Urothelium cell line (cell line): Measurements from ENCODE around the gene MCC.

Experiments used
- DNase-seq: peaks from one replicate; pipeline ENCODE4 v3.0.0; 2011; ENCODE audit warnings: low spot score, mixed read lengths
- FAIRE-seq: peaks from 2 replicates; lab custom pipeline; 2011; peaks lifted over from hg19 to GRCh38; lab: Jason Lieb, UNC

The MCC gene

DNA sequence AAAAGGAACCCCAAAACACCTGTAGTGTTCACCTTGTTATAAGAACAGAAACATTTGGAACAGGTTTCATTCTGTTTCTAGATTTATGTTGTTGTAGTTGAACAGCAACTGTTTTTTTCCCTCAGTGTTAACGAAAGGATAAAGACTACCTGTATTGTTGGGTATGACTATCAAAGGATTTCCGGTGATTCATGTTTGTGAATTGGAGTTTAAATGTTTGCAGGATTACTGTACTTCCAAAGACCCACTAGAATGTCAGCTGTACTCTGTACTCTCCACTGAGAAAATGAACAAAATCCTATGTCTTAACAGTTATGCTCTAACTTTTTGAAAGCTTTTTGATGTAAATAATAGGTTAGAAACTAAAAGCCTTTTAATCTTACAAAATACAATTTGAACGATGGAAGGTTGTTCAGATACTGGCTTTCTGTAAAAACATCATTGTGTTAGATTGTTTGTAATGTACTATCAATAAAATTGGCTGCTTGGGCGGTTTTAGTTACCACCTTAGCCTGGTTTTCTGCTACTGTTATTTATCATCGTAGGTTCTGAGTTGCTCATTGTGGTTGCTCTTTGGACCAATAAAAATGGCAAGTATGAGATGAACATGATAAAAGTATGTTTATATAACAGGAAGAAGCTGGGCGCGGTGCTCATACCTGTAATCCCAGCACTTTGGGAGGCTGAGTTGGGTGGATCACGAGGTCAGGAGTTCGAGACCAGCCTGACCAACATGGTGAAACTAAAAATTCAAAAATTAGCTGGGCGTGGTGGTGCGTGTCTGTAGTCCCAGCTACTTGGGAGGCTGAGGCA lies 467.6 kb downstream of the MCC start:
- FAIRE-seq (no peak), DNase-seq (peak; percentile 57)

DNA sequence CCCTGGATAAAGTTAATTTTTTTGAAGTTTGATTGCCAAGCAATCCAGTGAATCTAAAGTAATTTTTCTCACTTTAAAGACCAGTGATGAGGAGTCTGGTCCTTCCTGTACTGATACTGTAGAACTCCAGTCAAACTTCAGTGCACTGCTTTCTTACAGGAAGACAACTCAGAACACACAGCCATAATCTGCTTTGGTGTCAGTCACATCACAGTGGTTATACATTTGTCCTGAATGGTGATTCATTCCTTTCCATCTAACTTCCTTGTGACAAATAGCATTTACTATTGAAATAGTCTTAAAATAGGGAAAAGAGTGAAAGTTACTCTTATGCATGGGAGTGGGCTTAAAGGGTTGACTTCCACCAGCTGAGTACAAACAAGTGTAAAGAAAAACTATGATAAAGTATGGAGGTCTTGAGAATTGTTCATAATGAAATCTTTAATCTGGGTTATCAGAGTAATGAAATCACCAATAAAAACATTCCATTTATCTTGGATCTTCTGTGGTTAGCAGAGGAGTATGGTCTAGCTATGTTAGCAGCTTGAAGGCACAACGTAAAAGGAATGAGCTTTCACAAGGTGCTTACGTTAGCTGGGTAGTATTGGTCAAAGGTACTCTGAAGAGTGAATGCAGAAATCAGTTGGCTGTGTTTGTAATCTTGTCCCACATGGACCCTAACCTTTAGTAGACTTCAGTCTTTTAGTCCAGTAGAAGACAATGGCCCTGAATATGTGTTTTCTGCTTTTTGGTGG lies 470.2 kb downstream of the MCC start:
- DNase-seq, result no peak
- no peak for FAIRE-seq

DNA sequence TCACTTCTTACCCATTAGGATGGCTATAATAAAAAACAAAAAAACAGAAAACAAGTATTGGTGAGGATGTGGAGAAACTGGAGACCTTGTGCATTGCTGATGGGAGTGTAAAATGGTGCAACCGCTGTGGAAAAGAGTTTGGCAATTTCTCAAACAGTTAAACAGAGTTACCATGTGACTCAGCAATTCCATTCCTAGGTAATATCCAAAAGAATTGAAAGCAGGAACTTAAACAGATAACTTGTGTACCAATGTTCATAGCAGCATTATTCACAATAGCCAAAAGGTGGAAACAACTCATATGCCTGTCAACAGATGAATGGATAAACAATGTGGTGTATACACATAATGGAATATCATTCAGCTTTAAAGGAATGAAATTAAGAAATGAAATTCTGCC lies 482.8 kb downstream of the MCC start:
- FAIRE-seq (no peak), DNase-seq (no peak)

DNA sequence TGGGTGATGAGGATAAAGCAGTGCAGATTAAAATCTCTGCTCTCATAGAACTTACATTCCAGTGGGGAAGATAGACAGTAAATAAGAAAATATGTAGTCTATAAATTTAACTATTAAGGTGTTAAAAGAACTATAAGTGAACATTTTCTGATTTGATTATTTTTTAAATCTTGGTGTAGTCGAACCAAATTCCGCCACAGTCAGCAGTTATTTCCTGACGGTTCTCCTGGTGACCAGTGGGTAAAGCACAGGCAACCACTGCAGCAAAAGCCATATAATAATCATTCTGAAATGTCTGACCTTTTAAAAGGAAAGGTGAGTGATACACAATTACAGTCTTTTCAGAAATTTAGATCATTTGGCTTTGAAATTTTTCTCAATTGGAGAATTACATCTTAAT lies 484.5 kb downstream of the MCC start:
- no peak for FAIRE-seq

DNA sequence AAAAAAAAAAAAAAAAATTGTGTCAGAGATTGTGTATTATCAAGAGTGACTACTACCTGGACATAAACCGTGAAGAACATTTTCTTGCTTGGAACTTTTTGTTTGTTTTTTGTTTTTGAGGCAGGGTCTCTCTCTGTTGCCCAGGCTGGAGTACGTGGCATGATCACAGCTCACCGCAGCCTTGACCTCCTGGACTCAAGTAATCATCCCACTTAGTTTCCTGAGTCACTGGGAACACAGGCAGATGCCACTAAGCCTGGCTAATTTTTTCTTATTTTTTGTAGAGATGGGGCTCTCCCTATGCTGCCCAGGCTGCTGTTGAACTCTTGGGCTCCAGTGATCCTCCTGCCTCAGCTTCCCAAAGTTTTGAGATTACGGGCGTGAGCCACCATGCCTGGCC lies 485.8 kb downstream of the MCC start:
- FAIRE-seq, result no peak
- no peak for DNase-seq

More for the DNA sequence above, 484.5 kb downstream of the MCC start:
- no peak for DNase-seq

DNA sequence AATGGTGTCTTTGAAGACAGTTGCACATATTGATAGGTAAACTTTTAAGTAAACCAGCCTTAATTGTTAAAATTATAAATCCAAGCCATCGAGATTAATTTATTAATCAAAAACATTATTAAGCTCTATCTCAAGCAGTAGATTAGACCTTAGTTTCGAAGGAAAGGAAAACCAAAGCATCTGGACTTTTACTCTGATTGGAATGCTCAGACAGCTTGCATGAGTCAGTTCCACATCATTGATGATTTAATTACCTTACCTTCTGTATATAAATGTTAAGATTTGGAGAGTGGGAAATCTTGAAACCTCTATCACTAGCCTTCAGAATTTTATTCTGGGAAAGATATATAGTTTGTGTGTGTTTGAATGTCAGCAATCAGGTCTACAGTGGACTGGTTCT lies 487.8 kb downstream of the MCC start:
- no peak for DNase-seq
- no peak for FAIRE-seq

DNA sequence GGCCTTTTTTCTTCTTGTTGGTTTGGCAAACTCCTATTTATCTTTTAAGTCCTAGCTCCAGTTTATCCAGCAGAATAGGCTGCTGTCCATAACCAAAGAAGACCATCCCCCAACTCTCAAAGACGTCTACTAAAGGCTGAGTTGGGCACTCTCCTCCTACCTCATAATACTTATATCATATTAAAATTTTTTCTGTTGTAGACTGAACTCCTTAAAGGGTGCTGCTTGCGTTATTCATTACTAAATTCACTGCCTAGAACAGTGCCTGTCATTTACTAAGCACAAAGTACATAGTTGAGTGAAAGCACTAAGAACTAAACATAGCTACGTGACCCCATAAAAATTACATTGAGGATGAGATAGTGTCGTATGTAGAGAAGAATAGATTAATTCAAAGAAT lies 490.0 kb downstream of the MCC start:
- FAIRE-seq, result no peak
- DNase-seq, result no peak

DNA sequence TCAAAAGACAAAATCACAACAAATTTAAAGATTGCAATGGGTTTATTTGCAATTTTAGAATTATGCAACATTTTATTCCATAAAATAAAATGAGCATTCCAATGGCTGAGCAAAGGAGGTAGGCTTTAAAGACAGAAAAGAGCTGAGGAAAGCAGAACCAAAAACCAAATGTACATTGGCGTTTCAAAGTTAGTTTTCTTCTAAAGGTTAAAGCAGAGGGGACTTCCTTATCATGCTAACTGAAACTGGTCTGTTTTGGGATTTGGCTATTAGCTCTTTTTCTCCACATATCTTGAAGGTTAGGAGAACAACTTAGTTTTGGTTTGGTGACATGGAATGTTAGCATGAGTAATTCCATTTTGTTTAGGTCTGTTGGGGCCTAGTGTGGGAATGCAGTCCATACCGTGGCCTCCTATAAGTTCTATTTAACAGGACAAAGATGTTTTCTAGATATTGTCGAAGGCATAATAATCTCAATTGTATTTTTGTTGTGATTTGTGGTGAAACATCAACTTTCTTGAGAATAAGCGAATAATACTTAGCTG lies 491.4 kb downstream of the MCC start:
- no peak for FAIRE-seq
- DNase-seq, result no peak

DNA sequence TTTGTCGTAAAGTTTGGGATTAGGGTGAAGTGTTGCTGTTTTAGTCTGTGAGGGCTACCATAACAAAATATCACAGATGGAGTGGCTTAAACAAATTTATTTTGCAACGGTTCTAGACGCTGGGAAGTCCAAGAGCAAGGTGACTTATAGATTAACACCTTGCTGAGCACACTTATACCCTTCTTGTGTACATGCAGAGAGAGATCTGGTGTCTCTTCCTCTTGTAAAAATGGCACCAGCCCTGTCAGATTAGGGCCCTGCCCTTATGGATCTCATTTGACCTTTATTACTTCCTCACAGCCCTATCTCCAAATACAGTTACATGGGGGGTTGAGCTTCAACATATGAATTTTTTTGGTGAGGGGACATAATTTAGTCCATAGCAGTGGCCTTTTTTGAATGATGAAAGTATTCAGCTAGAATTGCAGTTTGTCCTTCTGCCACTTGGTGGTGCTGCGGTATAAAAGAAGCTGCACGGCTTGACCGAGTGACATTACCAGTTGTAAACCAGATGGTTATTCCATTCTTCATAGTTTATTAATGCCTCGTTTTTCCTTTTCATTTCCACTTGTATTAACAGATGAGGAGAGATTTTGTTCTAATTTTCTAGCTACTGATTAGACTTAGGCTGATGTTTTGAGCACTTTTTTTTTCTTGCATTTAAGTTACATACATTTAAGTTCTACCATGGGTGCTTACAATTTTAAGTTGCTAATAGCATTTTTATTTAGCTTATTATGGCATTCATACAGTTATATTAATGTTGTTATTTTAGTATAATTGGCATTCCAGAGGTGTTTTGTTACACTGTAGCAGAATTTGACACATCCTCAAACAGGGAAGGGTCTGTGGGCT lies 492.3 kb downstream of the MCC start:
- DNase-seq (peak; percentile 59), FAIRE-seq (no peak)

DNA sequence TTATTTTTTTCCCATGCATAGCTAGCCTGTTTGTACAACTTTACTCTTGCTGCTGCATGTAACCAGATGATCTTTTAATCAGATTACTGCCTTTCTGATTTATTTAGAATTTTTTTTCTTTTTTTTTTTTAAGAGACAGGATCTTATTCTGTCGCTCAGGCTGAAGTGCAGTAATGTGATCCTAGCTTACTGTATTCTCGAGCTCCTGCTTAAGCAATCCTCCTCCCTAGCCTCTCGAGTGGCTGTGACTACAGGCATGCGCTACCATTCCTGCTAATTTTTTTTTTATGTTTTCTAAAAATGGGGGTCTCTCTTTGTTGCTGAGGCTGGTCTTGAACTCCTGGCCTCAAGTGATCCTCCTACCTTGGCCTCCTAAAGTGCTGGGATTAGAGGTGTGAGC lies 502.0 kb downstream of the MCC start:
- FAIRE-seq, result no peak
- no peak for DNase-seq

DNA sequence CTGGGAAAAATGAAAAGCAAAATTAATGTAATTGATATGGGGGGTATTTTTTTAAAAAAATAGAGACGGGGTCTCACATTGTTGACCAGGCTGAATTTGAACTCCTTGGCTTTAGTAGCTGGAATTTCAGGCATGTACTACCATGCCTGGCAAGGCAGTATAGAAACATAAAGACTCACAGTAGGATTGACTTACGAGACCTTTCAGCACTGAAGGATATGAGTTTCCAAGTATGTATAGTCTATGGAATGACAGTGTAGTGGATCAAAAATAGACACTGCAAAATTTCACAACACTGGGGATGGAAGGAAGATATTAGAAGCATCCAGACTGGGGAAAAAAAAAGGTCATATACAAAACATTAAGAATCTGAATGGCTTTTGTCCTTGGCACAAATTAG lies 504.9 kb downstream of the MCC start:
- DNase-seq (no peak), FAIRE-seq (no peak)

DNA sequence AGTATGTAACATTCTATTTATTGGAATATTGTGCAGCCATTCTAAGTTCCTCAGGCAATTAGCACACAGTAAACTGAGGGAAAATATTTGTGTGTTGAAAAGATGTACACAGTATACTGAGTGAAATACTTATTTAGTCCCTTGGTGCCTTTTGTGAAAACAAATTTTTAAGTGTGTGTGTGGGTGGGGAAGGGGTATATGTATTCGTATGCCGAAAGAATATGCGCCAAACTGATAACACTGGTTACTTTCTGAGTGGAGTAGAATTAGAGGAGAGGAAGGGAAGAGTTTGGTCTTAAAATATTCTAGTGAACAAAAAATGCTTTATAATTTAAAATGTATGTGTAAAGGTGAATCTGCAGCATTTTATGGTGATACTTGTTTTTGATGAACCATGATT lies 508.5 kb downstream of the MCC start:
- DNase-seq (no peak), FAIRE-seq (no peak)

DNA sequence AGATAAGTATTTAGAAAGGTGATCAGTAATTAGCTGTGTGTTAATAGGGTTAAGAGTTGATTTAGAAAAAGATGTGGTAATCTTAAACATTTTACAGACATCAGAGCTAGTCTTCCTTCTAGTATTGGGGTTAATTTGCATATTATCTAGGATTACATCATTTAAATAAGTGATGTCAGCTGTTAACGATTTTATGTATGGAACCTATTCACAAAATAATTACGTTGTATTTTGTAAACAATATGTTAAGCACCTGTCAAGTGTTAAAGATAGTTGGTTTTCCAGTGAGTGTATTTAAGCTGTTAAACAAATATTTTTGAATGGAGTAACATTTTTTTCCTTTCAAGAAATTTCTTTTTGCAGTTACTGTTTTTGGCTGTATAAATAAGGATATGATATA lies 509.4 kb downstream of the MCC start:
- FAIRE-seq (no peak), DNase-seq (no peak)

DNA sequence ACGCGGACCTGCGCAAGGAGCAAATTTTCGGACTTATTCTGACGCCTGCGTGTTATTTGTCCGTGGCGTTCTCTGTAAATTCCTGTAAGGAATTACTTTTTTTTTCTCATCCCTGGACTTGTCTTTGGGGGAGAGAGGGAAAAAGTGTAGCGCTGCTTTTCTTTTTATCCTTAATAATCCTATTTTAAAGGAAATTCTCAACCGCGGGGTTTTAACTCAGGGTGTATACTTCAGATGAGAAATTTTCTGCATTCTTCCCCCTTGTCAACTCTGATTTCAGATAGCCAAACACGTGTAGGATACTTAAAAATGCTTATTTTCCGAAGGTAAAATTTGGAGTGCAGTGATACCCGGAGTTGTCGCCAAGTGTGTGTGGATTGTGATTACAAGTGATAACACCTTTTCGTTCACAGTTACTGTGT lies 510.8 kb downstream of the MCC start:
- DNase-seq, result no peak
- no peak for FAIRE-seq

DNA sequence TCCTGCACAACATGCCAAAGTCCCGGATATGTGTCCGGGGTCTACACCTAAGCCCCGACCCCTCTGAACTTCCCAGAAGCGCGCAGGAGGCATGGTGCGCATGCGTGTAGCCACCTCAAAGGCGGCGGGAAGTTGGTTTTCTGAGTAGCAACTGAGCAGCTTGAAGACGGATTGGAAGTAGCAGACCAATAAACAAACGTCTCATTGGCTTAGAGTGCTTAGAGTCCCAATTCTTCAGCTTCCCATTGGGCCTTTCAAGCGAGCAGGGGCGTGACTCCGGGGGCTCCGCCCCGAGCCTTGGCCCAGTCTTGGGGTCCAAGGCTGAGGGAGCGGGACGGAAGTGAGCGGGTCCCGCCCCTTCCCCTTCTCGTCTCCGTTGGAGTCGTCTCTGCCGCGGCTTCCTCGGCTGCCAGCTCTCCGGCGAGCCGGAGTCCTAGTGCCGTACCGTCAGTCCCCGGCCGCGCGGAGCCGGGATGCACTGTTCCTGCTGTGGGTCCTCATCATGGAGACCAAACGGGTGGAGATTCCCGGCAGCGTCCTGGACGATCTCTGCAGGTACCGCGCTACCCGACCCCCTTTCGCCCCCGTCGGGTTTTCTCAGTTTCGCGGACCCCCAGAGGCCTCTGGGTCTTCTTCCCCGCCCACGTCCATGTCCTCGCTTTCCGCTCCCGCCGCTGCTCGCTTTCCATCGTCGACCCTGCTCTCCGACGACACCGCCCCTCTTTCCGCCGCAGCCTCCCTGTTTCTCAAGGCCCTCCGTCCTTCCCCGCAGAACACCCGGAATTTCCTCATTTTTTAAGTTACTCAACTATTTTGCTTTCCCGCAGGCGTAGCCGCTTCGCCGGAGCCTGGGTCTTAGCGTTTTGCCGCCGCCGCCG lies 511.6 kb downstream of the MCC start, which contains the start of gene DCP2:
Gene DCP2, plus strand, starts transcription at position 367 of the 878 bp plus-strand sequence. Its CDS starts 136 bp downstream, at position 503.
- no peak for FAIRE-seq

DNA sequence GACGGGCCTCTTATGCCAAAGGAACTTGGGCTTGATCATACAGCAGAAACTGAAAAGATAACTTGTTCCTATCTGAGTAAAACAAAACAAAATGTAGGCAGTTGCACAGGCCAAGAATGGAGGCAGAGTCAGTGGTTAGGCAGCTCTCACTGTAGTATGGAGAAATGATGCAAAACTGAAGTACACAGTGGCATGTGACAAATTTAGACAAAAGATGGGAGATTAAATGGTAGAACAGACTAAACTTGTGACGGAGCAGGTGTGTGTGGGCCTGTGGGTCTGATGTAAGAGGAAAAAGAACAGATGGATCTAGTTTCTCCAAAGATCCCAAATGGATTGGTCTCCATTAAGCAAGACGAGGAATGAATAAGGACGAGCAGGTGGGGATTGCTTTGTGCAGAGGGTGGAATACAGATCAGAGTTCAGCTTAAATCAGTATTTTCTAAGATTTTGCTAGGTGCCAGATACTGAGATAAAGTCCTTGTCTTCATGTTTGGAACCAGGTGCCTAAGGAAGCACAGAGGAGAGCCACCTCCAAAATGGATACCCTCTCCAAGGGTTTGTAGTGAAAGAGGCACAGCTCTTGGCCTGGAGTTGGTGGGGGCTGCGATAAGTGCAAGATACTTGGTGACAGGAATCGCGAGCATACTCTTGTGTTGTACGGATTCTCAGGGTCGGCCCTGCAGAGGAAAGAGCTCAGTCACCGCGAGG lies 512.4 kb downstream of the MCC start:
- DNase-seq (no peak), FAIRE-seq (no peak)

More for the DNA sequence above, 511.6 kb downstream of the MCC start, which contains the start of gene DCP2:
- DNase-seq, result peak; percentile 98

DNA sequence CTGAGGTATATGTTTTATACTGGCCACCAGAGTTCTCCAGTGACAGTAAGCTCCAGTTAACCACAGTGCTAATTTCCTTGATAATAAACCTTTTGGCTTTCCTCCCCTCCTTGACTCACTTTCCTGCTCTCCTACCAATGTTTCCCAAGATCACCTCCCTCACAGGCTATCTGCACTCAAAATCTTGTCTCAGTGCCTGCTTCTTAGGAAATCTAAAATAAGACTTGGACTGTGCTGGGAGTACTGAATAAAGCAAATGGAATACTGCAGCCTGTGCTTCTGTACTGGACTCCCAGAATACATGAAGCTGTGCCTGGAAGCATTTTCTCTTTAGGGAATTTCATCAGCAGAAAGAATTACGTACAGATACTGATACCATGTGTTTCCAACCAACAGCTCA lies 513.4 kb downstream of the MCC start:
- no peak for FAIRE-seq
- no peak for DNase-seq

DNA sequence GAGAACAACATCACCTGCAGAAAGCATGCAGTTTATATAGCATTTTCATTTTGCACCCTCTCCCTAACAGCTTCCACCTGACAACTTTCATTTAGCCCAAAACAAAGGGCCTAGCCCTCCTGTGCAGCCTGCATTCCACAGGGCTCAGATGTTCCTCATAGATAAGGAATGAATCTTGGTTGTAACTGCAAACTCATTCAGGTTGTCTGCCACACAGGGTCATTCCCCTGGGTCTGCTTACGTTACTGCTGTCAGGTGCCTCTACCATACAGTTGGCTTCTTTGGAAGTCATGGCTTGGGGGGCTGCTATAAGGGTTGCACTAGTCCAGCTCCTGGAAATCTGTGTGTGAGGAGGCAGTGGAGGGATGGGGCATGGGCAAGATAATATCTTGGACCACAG lies 514.3 kb downstream of the MCC start:
- FAIRE-seq (no peak), DNase-seq (no peak)

DNA sequence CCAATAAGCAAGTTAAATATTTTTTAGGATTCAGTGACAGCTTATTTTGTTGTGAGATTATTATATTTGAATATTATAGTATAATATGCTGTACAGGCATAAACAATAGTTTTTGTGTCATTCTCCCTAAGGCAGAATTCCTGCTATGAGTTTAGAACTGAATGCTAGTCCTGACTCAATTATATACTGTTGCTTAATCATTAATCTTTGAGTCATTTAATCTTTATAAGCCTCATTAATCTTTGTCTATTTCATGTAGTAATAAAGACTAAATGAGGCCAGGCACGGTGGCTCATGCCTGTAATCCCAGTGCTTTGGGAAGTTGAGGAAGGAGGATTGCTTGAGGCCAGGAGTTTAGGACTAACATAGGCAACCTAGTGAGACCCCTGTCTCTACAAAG lies 515.2 kb downstream of the MCC start:
- DNase-seq (no peak), FAIRE-seq (no peak)
